B cell (primary cell): ENCODE results near the gene C1QTNF7. TPM values are rescaled to one million over a fixed set of nuclear protein-coding genes. Genes with fewer than 3 reads are reported as not detected.

Source experiments
- ATAC-seq: fragments of 200-7000 bp; cut with Tn5 transposase; one replicate; pipeline ENCODE4 v1.10.0; 2021; ENCODE audit warnings: low read depth, mild to moderate bottlenecking, moderate number of reproducible peaks, moderate library complexity
- CTCF ChIA-PET: fragments of 350-600 bp; sonication (Branson Sonifier 250); formaldehyde crosslinking; loops from one replicate; lab custom pipeline; 2021; ENCODE audit warnings: antibody characterized with exemption, inconsistent platforms; lab: Charles Lee
- POLR2A ChIA-PET: fragments of 350-600 bp; sonication (Branson Sonifier 250); formaldehyde crosslinking; loops from one replicate; lab custom pipeline; 2021; ENCODE audit warnings: antibody characterized with exemption; lab: Charles Lee
- DNase-seq: peaks from one replicate; pipeline ENCODE4 v3.0.0; 2013
- H2AFZ ChIP-seq: 2 replicates; pipeline ENCODE4 v1.6.1; 2012; ENCODE audit warnings: mild to moderate bottlenecking, low read depth, low read length; ENCODE audit not compliant: insufficient read depth, poor library complexity, severe bottlenecking
- H3K27ac ChIP-seq, 2 donors: 1 replicate in 1 of 2; 2 replicates in 1 of 2; pipeline ENCODE4 v1.5.1; 2012 to 2013; ENCODE audit warnings: low read length in 2 of 2, mild to moderate bottlenecking in 2 of 2, moderate library complexity in 1 of 2
- H3K27me3 ChIP-seq, 4 experiments: fragments of 200-600 bp in 1 of 4; sonication (generic) in 1 of 4; replicated peaks in 1 of 4; 1 replicate in 2 of 4; 2 replicates in 2 of 4; pipeline versions ENCODE4 v1.6.1 to v1.7.0; 2013 to 2016; ENCODE audit warnings: low read length in 3 of 4, mild to moderate bottlenecking in 2 of 4, mixed read lengths in 1 of 4, moderate library complexity in 1 of 4; ENCODE audit not compliant: insufficient read depth in 4 of 4, control insufficient read depth in 3 of 4; ENCODE audit errors: control extremely low read depth in 1 of 4
- H3K36me3 ChIP-seq, 2 experiments: replicated peaks in 1 of 2; 1 replicate in 1 of 2; 2 replicates in 1 of 2; pipeline versions ENCODE4 v1.6.1 to v1.7.1; 2013; ENCODE audit warnings: low read length in 1 of 2; ENCODE audit not compliant: insufficient read depth in 2 of 2, control insufficient read depth in 1 of 2; ENCODE audit errors: control extremely low read depth in 1 of 2, extremely low read depth in 1 of 2
- H3K4me1 ChIP-seq, 2 donors: fragments of 200-600 bp in 1 of 2; sonication (generic) in 1 of 2; 1 replicate in 1 of 2; 2 replicates in 1 of 2; pipeline versions ENCODE4 v1.5.1 to v1.6.1; 2013 to 2017; ENCODE audit warnings: low read length in 2 of 2; ENCODE audit not compliant: control insufficient read depth in 2 of 2, insufficient read depth in 2 of 2
- H3K4me2 ChIP-seq: replicated peaks from 2 replicates; pipeline ENCODE3; 2012; ENCODE audit warnings: mild to moderate bottlenecking, low read depth, low read length; ENCODE audit not compliant: poor library complexity, severe bottlenecking
- H3K4me3 ChIP-seq, 5 experiments: fragments of 200-600 bp in 1 of 5; sonication (generic) in 1 of 5; 1 replicate in 3 of 5; 2 replicates in 2 of 5; pipeline versions ENCODE4 v1.5.1 to v1.7.0; 2011 to 2016; ENCODE audit warnings: low read length in 4 of 5, mild to moderate bottlenecking in 4 of 5, low read depth in 2 of 5, control low read depth in 1 of 5, moderate library complexity in 1 of 5; ENCODE audit not compliant: insufficient read depth in 1 of 5; ENCODE audit errors: control extremely low read depth in 1 of 5, extremely low read depth in 1 of 5
- H3K79me2 ChIP-seq: fragments of 200-600 bp; sonication (generic); one replicate; pipeline ENCODE4 v1.6.0; 2016; ENCODE audit warnings: low read length; ENCODE audit not compliant: control insufficient read depth, insufficient read depth
- H3K9ac ChIP-seq: fragments of 200-600 bp; sonication (generic); 2 replicates; pipeline ENCODE4 v1.6.1; 2017; ENCODE audit warnings: mild to moderate bottlenecking, low read length, moderate library complexity
- H3K9me3 ChIP-seq, 3 donors: one replicate each; pipeline versions ENCODE4 v1.6.1 to v1.7.1; 2013; ENCODE audit warnings: low read length in 2 of 3; ENCODE audit not compliant: control insufficient read depth in 2 of 3, insufficient read depth in 1 of 3; ENCODE audit errors: control extremely low read depth in 1 of 3
- H4K20me1 ChIP-seq: 2 replicates; pipeline ENCODE4 v1.6.0; 2012; ENCODE audit warnings: mild to moderate bottlenecking, low read length; ENCODE audit not compliant: insufficient read depth, control insufficient read depth, poor library complexity, severe bottlenecking
- H3K27ac Mint-ChIP-seq: one replicate; pipeline ENCODE4 v1.8.0; 2021; ENCODE audit warnings: mixed read lengths
- H3K27me3 Mint-ChIP-seq: one replicate; pipeline ENCODE4 v1.8.0; 2021; ENCODE audit warnings: mixed read lengths
- H3K4me1 Mint-ChIP-seq: one replicate; pipeline ENCODE4 v1.8.0; 2021; ENCODE audit warnings: mixed read lengths
- H3K4me3 Mint-ChIP-seq: one replicate; pipeline ENCODE4 v1.8.0; 2021; ENCODE audit warnings: mixed read lengths
- H3K9me3 Mint-ChIP-seq: one replicate; pipeline ENCODE4 v1.8.0; 2022; ENCODE audit warnings: mixed read lengths; ENCODE audit not compliant: insufficient read depth
- CTCF ChIP-seq: fragments of 200-600 bp; IDR thresholded peaks from one replicate; pipeline ENCODE4 v1.8.0; 2022; ENCODE audit warnings: antibody characterized with exemption, mild to moderate bottlenecking
- EZH2 ChIP-seq: IDR thresholded peaks from 2 replicates; pipeline ENCODE4 v1.6.1; 2012; ENCODE audit warnings: borderline replicate concordance, low read depth, mild to moderate bottlenecking, moderate library complexity, low read length; ENCODE audit not compliant: insufficient read depth, poor library complexity, severe bottlenecking
- WGBS: methylation state at CpG from one replicate; pipeline ENCODE4 v1.1.5; 2013; ENCODE audit warnings: missing lambda C conversion rate; ENCODE audit not compliant: insufficient coverage; 5-methylcytosine and 5-hydroxymethylcytosine counted together
- intact Hi-C: fragments of 100-400 bp; cut with micrococcal nuclease; formaldehyde crosslinking; loops from one replicate; pipeline ENCODE4 v1.10.0; 2022
- polyA plus RNA-seq: library from polyadenylated mRNA; depleted of rRNA; stranded (reverse); fragments of >200 nt; gene quantifications from 2 replicates; pipeline ENCODE4 v1.2.3, GENCODE V29; 2012
- total RNA-seq, 2 donors: library from RNA; stranded (reverse); fragments of 120-200 nt in 1 of 2; gene quantifications; 1 replicate in 1 of 2; 2 replicates in 1 of 2; pipeline versions ENCODE4 v1.2.3 to v1.2.4, GENCODE V29; 2013 to 2022

C1QTNF7 gene
- total and polyA plus RNA-seq, 2 donors (not counting 1 experiment from before 2014, with no cell fraction given), result not detected

- ChIA-PET CTCF (interaction anchor here (1.7 kb wide), 1 partner anchor 21 kb away, joined by 7 read pairs; no protein-coding TSS in a partner anchor), POLR2A (no interaction called here)
- Mint-ChIP-seq H3K9me3 (no peaks in the 10 kb centered on the region), H3K27ac (no peak overlapping the region), H3K4me3 (no peak overlapping the region), H3K4me1 (no peaks in the 10 kb centered on the region), H3K27me3 (peaks cover 6% of the 10 kb centered on the region)
- H3K4me1 ChIP-seq, result no peaks in the 10 kb centered on the region
- DNase-seq (no peak), ATAC-seq (no peak)
- H3K4me3 ChIP-seq, result no peak overlapping the region
- 40% methylated on average over 1 of the region's 2 CpGs for WGBS
- H3K9ac ChIP-seq, result no peak overlapping the region
- H2AFZ ChIP-seq, result no peak overlapping the region
- H3K79me2 ChIP-seq, result no peaks in the 10 kb centered on the region
- H3K27ac ChIP-seq, result no peak overlapping the region
- intact Hi-C loops, result no loop called here
- H3K36me3 ChIP-seq, result no peaks in the 10 kb centered on the region
- TF ChIP-seq EZH2, result no peak
- TF ChIP-seq CTCF, result no peak
- no peaks in the 10 kb centered on the region for H3K9me3 ChIP-seq
- H4K20me1 ChIP-seq, result no peaks in the 10 kb centered on the region
- H3K4me2 ChIP-seq, result no peak overlapping the region
- no peaks in the 10 kb centered on the region for H3K27me3 ChIP-seq
Observed at GRCh38 chr4:15436513-15436912, 8.7 kb downstream of the C1QTNF7 start.

GRCh38 chr4:15438939-15439524 lies 11.2 kb downstream of the C1QTNF7 start:
- Histone ChIP-seq H4K20me1 (no peaks in the 10 kb centered on the region), H3K9ac (no peak overlapping the region), H3K27ac (no peak overlapping the region), H3K79me2 (no peaks in the 10 kb centered on the region), H3K4me3 (no peak overlapping the region), H2AFZ (no peak overlapping the region), H3K4me1 (no peaks in the 10 kb centered on the region), H3K27me3 (no peaks in the 10 kb centered on the region), H3K9me3 (no peaks in the 10 kb centered on the region), H3K4me2 (no peak overlapping the region), H3K36me3 (no peaks in the 10 kb centered on the region)
- ChIA-PET CTCF (no interaction called here), POLR2A (no interaction called here)
- intact Hi-C loops, result no loop called here
- no peaks in the 10 kb centered on the region for H3K4me1 Mint-ChIP-seq
- peaks cover 12% of the 10 kb centered on the region for H3K27me3 Mint-ChIP-seq
- no peak overlapping the region for H3K4me3 Mint-ChIP-seq
- ATAC-seq, result no peak
- TF ChIP-seq EZH2 (no peak), CTCF (no peak)
- no peak overlapping the region for H3K27ac Mint-ChIP-seq
- DNase-seq, result no peak
- no peaks in the 10 kb centered on the region for H3K9me3 Mint-ChIP-seq
- 100% methylated on average over 1 of the region's 2 CpGs for WGBS
